HG03575 (cell line): ENCODE measurements around the gene SFT2D1.
"Not testable (repeated sequence)": the region's sequence is repeated elsewhere in the genome, so short reads cannot be mapped to it uniquely, and the experiment has no call there.

ENCODE experiments used
- ATAC-seq: cut with Tn5 transposase; IDR thresholded peaks from one replicate; pipeline ENCODE4 v1.9.1; 2021; ENCODE audit not compliant: unreplicated experiment, insufficient number of reproducible peaks, low FRiP score; ENCODE audit errors: extremely low read depth

SFT2D1 gene

DNA sequence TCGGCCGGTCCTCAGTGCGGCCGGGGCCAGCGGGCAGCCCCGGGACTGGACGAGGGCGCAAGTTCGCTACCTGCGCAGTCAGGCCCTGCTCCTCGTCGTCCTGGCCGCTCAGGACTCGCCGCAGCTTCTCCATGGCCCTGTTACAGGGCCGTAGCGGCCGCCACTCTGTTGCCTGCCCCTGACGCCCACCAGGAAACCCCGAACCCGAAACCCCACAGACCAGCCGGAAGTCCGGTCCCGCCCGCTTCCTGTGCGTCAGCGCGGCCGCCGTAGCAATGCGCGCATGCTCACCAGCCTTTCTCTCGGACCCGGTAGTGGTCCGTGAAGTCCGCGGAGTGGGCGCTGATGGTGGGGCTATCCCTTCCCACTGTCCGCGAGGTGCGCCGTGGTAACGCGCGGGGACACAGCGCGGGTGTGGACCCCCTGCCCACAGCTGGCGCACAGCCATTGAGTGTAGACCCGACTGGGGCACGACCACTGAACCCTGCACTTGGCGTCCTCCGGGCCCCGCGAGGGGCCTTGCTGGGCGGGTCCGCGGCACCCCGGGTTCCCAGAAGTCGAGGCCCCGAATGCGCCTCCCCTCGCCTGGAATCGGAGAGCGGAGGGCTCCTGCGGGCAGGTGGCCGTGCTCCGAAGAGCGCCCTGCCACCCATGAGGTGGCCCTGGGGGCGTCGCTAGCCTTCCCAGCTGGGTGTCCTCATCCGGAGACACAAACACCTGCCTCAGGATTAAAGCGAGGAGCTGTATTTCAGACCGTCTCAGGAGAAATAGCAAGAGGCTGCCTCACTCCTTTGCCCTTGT, at the start of gene SFT2D1:
Gene SFT2D1 (minus strand): TSS at position 197 of the 801 bp plus-strand sequence. CDS start 64 bp downstream, at position 133.
- peak; percentile 67 for ATAC-seq

DNA sequence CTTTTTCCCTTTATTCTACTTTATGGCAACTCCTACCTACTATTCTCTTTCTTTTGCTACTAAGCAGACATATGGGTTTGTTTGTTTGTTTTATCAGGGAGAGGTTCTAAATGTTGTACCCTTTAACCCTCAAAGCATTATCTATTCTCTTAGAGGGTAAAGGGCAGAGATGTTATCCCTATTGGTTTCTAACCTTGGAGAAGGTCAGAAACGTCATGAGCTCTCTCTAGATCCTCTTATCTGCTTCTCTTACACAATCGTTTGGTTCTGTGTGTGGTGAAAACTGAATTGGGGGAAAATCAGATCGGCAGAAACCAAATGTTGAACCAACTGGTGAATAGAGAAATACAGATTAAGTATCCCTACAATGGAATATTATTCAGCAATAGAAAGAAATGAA, 46.8 kb upstream of the SFT2D1 start:
- no peak for ATAC-seq

DNA sequence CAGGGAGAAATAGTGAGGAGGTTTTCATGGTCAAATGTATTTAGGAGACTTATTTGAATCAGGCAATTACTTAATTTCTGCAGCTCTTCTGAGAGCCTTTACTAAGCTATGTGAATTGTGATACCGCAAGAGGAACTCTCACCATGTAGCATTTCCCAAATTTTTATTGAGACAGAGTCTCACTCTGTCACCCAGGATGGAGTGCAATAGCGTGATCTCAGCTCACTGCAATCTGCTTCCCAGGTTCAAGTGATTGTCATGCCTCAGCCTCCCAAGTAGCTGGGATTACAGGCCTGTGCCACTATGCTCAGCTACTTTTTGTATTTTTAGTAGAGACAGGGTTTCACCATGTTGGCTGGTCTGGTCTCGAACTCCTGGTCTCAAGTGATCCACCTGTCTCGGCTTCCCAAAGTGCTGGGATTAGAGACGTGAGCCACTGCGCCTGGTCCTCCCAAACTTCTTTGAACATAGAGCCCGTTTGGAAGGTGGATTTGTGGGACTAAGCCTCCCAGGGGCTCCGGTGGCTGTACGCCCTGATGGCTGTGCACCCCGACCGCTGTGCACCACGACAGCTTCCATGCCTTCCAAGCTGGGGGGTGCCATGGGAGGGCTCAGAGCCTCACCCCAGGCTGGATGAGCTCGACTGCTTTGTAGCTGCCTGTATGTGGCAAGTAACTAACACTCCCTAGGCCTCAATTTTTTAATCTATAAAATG, 46.1 kb upstream of the SFT2D1 start:
- no peak for ATAC-seq

DNA sequence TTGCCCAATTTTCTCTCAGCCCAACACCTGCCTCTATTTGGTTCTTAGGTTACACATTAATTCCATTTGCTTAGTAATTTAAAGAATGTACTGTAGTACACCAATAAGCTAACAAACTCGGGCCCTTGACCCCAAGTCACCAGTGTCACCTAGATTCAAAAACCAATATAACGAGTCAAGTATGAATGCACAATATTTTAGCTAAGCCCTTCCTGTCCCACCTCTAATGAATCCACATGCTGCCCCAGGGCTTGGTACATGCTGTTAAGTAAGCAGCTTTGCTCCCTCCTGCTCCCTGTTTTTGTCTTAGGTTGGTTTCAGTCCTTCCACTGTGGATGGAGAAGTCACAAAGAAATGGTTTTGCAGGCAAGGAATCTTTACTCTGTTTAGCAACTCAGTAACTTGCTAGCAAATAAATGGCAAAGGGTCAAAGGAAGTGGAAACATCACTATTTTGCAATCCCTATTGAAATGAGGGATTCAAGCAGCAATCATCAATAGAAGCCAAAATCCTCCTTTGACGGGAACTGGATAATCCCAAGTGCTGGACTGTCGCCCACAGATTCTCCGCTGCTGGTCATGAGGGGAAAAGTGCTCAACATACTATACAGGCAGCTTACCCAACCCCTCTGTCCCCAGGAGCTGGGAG, 45.4 kb upstream of the SFT2D1 start:
- ATAC-seq = no peak

DNA sequence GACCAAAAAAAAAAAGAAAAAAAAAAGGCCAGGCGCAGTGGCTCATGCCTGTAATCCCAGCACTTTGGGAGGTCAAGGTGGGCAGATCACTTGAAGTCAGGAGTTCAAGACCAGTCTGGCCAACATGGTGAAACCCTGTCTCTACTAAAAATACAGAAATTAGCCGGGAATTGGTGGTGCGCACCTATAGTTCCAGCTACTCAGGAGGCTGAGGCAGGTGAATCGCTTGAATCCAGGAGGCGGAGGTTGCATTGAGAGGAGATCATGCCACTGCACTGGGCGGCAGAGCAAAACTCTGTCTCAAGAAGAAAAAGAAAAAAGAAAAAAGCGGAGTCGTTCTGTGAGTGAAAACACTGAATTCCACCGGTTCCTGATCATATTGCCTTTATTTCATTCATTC, 44.8 kb upstream of the SFT2D1 start:
- not testable (repeated sequence) for ATAC-seq

DNA sequence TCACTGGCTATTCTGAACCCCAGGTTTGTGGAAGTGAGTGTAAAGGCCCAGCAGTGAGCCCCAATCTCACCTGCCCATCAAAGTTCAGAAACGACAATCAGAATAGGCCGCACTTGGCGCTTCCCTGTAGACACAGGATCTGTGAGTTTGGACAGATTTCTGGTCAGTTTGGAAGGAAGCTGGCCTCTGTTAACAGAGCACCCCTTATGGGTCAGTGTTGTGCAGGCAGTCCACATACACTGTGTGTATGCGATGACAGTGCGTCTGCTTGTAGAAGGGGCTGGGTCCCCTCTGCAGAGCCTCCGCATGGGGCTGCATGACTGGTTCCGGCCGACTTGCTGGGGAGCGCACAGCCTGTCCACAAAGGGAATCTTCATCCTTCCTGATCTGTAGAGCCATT, 43.8 kb upstream of the SFT2D1 start:
- no peak for ATAC-seq

DNA sequence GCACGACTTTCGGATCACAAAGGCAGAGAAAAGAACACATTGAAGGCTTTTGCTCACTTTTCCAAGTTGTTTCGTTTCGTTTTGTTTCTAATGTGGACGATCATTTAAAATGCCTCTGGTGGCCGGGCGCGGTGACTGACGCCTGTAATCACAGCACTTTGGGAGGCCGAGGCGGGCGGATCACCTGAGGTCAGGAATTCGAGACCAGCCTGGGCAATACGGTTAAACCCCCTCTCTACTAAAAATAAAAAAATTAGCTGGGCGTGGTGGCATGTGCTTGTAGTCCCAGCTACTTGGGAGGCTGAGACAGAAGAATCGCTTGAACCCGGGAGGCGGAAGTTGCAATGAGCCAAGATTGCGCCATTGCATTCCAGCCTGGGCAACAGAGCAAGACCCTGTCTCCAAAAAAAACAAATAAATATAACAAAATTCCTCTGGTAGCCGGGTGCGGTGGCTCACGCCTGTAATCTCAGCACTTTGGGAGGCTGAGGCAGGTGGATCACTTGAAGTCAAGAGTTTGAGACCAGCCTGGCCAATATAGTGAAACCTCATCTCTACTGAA, 41.5 kb upstream of the SFT2D1 start:
- not testable (repeated sequence) for ATAC-seq

DNA sequence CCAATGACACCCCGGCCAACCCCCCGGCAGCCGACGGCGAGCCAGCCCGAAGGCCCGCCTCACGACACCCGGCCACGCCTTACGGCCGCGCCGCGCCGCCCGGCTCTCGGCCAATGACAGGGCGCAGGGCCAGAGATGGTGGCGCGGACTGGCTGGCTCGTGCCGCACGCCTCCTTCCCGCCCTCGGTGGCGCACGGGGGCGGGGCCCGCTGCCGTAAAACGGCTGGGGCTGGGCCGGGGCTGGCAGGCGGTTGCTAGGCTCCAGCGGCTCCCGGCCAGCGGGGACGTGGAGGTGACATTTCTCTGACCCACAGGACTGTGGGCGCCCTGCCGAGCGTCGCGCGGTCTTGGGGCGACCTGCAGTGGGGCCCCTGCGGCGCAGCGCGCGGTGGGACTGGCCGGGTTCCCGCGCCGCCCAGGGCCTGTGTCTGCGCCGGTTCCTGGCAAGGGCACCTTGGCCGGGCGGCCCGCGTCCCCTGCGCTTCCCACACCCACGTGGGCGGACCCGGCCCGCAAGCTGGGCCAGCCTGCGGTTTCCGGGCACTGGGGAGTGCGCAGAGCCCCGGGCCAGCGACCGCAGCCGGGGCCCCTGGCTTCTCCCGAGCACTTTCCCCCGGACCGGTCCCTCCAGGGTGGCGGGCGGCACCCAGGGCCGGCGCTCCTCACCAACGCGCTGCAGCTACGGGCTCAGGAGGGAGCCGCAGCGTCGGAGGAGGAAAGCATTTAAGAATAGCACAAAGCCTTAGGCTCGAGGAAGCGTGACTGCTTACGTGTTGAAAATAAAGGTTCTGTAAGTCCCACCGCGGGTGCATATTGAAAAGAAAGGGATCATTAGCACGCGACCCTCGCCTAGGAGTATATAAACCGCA, 40.8 kb upstream of the SFT2D1 start, which contains the start of gene MPC1:
Gene MPC1 (minus strand): TSS at position 8 of the 869 bp plus-strand sequence. CDS start 64 bp downstream, outside the sequence.
- ATAC-seq = peak; percentile 34

DNA sequence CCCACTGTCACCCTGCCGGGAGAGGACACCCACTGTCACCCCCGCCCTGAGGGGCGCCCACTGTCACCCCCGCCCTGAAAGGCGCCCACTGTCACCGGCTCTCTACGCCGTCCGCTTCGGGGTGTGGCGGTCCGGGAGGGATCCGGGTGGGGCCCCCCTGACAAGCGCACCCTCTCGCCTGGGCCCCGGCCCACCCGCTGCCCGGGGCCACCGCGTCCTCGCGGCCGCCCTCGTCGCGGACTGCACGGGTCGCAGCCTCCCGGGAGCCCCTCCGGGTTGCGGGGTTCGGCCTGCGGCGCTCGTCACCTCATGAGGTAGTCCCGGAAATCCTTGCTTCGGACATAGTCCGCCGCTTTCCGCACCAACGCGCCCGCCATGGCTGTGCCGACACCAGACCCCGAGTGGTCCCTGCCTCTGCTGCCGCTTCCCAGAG, 40.2 kb upstream of the SFT2D1 start:
- no peak for ATAC-seq

DNA sequence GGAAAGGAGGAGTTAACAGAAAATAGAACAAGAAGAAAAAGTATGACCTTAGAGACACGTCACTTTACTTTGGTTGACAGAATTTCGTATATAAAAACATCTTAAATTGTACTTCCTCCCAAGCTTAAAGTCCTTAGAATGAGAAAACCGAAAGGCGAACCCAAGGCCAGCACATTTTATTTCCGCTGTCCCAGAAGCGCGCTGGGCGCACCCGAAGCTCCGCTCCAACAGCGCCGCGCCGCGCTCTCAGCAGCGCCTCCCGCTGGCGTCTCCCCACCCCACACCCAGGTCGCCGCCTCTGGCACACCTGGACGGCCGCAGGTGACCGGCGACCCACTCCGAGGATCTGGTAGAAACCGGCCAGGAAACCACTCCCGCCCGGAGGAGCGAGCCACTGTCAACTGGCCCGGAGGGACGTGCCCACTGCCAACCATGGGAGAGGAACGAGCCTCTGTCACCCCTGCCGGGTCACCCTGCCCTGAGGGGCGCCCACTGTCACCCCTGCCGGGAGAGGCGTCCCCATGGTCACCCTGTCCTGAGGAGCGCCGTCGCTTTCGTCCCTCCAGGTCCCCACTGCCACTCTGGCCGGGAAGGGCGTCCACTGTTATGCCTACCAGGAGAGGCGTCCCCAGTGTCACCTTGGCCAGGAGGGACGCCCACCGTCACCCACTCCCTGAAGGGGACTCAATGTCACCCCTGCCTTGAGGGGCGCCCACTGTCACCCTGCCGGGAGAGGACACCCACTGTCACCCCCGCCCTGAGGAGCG, 39.6 kb upstream of the SFT2D1 start:
- no peak for ATAC-seq

DNA sequence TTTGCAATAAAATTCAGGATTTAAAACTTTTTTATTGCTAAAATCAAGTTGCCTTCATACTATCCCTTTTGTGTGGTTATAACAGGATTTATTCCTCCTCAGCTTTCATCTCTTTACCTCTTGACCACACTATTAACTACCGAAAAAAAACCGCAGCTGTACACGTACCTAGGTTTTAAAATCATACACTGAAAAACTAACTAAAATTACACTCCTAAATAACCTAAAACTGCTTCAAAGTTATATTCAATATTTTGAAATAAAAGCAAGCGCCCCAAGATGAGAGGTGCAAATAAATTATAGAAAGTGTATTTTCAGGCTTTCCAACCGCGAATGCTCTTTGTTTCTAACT, 39.0 kb upstream of the SFT2D1 start:
- ATAC-seq = no peak

DNA sequence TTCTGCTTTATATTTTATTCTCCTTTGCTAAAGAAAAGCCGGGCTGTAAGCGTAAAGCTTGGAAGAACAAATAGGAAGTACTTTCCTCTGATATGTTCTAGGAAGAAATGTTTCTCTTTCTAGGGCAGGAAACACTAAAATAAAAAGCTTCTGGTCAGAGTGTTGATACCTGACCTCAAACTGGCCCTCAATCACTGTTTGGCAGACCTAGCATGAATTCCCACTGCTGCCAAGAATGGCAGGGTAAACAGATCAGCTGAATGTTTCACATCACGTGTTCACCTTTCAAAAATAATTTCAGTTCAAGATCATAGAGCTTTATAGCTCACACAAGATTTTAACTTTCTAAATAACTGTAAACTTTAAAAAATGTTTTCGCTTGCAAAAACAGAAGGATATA, 37.5 kb upstream of the SFT2D1 start:
- ATAC-seq = no peak

DNA sequence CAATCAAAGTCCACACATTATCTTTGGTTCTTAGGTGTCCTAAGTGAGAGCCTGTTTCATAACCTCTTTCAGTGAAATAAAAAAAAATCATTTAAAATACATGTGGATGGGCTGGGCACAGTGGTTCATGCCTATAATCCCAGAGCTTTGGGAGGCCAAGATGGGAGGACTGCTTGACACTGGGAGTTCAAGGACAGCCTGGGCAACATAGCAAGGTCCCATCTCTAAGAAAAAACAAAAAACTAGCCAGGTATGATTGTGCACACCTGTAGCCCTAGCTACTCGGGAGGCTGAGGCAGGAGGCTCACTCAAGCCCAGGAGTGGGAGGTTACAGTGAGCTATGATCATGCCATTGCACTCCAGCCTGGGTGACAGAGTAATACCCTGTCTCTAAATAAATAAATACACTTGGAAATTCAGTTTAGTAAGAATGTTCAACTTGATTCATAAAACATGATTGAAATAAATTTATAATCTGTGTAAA, 36.8 kb upstream of the SFT2D1 start:
- no peak for ATAC-seq

DNA sequence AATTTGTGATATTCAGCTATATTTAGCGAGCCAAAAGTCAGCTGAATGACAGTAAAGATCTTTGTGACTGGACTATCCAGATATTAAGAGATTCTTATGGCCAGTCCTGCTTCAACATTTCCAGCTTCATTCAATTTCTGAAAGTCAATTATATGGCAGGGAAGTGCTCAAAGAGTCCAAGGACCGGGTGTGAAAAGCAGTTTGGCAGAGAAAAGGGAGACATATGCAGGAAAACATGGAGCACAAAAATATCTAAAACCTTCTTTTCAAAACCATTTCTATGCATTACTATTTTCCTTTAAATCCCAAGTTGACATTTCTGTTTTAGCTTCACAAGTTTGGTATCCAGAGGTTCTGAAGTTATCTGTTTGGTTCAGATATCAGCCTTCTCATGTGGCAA, 35.4 kb upstream of the SFT2D1 start:
- no peak for ATAC-seq

DNA sequence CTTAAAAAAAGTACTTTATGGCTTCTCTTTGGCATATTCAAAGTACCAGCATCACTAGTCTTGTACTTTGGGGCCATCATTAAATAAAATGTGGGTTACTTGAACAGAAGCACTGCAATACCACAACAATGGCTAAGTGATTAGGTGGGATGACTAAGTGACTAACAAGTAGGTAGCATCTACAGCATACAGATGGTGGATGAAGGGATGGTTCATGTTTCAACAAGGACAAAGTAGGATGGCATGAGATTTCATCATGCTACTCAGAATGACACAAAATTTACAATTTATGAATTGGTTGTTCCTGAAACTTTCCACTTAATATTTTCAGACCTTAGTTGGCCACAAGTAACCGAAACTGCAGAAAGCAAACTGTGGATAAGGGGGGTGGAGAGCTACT, 32.7 kb upstream of the SFT2D1 start:
- ATAC-seq = no peak

DNA sequence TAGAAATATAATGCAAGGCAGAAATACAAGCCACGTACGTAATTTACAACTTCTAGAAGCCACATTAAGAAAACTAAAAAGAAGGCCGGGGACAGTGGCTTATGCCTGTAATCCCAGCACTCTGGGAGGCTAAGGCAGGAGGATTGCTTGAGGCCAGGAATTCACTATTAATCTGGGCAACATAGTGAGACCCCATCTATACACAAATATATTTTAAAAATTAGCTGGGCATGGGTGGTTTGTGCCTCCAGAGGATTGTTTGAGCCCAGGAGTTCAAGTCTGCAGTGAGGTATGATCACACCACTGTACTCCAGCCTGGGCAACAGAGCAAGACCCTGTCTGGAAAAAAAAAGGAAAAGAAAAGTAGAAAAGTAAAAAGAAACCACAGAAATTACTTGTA, 28.1 kb upstream of the SFT2D1 start:
- no peak for ATAC-seq

DNA sequence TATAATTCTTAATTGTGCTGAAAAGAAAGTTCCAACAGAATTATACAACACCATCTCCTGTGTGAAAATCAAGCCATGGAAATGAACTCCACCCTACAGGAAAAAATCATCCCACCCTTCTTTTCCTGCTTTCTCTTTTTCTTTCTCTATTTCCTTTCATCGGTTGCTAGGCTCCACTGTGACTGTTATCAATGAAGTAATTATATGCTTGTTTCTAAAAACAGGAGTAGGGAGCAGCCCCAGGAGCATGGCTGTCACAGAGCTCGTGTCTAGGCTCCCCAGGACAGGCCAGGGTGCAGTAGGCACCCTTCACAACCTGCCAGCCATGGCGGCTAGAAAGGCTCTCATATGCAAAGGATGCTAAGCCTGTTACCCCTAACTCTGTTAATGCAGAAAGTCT, 27.4 kb upstream of the SFT2D1 start:
- ATAC-seq = no peak

DNA sequence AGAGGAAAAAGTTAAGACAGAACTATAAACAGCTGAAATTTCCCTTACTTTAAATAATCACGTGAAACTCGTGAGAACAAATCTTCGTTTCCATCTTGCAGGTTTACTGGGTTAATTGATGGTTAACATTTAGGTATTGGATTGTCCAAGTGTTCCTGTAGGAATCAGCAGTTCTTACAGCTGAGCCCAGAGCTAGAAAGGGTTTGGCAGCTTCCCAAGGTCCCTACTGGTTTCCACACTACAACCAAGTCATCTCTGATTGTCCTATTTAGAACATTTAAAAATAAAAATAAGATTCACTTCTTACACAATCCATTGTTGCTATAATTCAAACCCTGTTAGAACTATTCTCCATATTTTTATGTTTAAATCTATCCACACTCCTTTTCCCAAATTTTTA, 24.6 kb upstream of the SFT2D1 start:
- no peak for ATAC-seq
